ENCODE results near the gene BCL2L15. TPM values are rescaled to one million over a fixed set of nuclear protein-coding genes. Genes with fewer than 3 reads are reported as not detected.
A peak's percentile ranks its signal among the peaks of the same experiment; 100 is the strongest.

BCL2L15 gene
- total and polyA plus RNA-seq, 2 of the 13 experiments (the other 11 are each of a cell fraction or from before 2014, with no cell fraction given), result 0.03 to 0.27 TPM

- TF ChIP-seq FLYWCH1 (CRISPR knock-in tag; IDR thresholded peaks at IDR 0.05), result no peak
- peak; percentile 95 for TF ChIP-seq GABPB1 (CRISPR knock-in tag; IDR thresholded peaks at IDR 0.05)
- peak; percentile 56; the same call in 1 of the 2 replicates for TF ChIP-seq MAZ (IDR thresholded peaks at IDR 0.05; ENCODE audit: borderline replicate concordance, low read depth, low read length)
- peak; percentile 90 for TF ChIP-seq MAZ (CRISPR knock-in tag; IDR thresholded peaks at IDR 0.05; ENCODE audit: low read depth)
- no peak for TF ChIP-seq PAWR (CRISPR knock-in tag; IDR thresholded peaks at IDR 0.05; ENCODE audit: borderline replicate concordance)
- TF ChIP-seq ZNF552 (CRISPR knock-in tag; IDR thresholded peaks at IDR 0.05; ENCODE audit: borderline replicate concordance), result peak; percentile 69; the same call in 1 of the 2 replicates
- TF ChIP-seq ZNF746 (CRISPR knock-in tag; IDR thresholded peaks at IDR 0.05), result peak; percentile 39
- TF ChIP-seq JUN (CRISPR knock-in tag; IDR thresholded peaks at IDR 0.05), result no peak
- no peak; the same call in 1 of the 2 replicates for TF ChIP-seq ZNF224 (CRISPR knock-in tag; IDR thresholded peaks at IDR 0.05)
- no peak for TF ChIP-seq ZBTB39 (CRISPR knock-in tag; IDR thresholded peaks at IDR 0.05)
- TF ChIP-seq BRCA1 (CRISPR knock-in tag; IDR thresholded peaks at IDR 0.05), result no peak; the same call in 1 of the 2 replicates
- no peak; the same call in 1 of the 2 replicates for TF ChIP-seq AHR (CRISPR knock-in tag; IDR thresholded peaks at IDR 0.05)
- TF ChIP-seq SRSF9 (IDR thresholded peaks at IDR 0.05; ENCODE audit: borderline replicate concordance, insufficient read depth, low read depth, low read length, poor library complexity, severe bottlenecking), result no peak
- peak; percentile 85 for TF ChIP-seq ZNF407 (CRISPR knock-in tag; IDR thresholded peaks at IDR 0.05; ENCODE audit: not compliant biosample characterization)
- peak; percentile 85 for TF ChIP-seq PHF20 (CRISPR knock-in tag; IDR thresholded peaks at IDR 0.05)
- TF ChIP-seq ZNF780A (CRISPR knock-in tag; IDR thresholded peaks at IDR 0.05), result no peak
- no peak for TF ChIP-seq ZNF607 (CRISPR knock-in tag; IDR thresholded peaks at IDR 0.05; ENCODE audit: borderline replicate concordance)
- peak; percentile 72 for TF ChIP-seq POLR2AphosphoS5 (IDR thresholded peaks at IDR 0.05; ENCODE audit: low read depth, low read length)
- TF ChIP-seq ZNF558 (CRISPR knock-in tag; IDR thresholded peaks at IDR 0.05; ENCODE audit: borderline replicate concordance), result no peak
Observed at GRCh38 chr1:113904674-113905434, 17.5 kb upstream of the BCL2L15 start, which contains the start of the genes AP4B1 and DCLRE1B (continued).

Data from HepG2 (cell line).